WTC11 (cell line): ENCODE data around the gene GPR162. TPM values are rescaled to one million over a fixed set of nuclear protein-coding genes. Genes with fewer than 3 reads are reported as not detected.
A peak's percentile ranks its signal among the peaks of the same experiment; 100 is the strongest.

Experiments used
- ATAC-seq: fragments of 200-7000 bp; cut with Tn5 transposase; 2 replicates; pipeline ENCODE4 v1.10.0; 2021; ENCODE audit warnings: mild to moderate bottlenecking, moderate library complexity
- CTCF ChIA-PET: fragments of 300-600 bp; sonication (Branson Sonifier 250); formaldehyde crosslinking; loops from one replicate; lab custom pipeline; 2021; ENCODE audit warnings: antibody characterized with exemption; lab: Charles Lee
- POLR2A ChIA-PET: fragments of 350-600 bp; sonication (Branson Sonifier 250); formaldehyde crosslinking; loops from one replicate; lab custom pipeline; 2021; ENCODE audit warnings: antibody characterized with exemption; lab: Charles Lee
- DNase-seq: peaks from one replicate; pipeline ENCODE4 v3.0.0; 2021; ENCODE audit warnings: low spot score
- H3K27ac Mint-ChIP-seq: 2 replicates; pipeline ENCODE4 v1.8.0; 2021; ENCODE audit warnings: mixed read lengths
- H3K27me3 Mint-ChIP-seq: 2 replicates; pipeline ENCODE4 v1.8.0; 2021; ENCODE audit warnings: low read depth, mild to moderate bottlenecking, moderate library complexity, mixed read lengths
- H3K36me3 Mint-ChIP-seq: 2 replicates; pipeline ENCODE4 v1.8.0; 2021; ENCODE audit warnings: mixed read lengths
- H3K4me1 Mint-ChIP-seq: 2 replicates; pipeline ENCODE4 v1.8.0; 2022; ENCODE audit warnings: mixed read lengths
- H3K4me3 Mint-ChIP-seq: 2 replicates; pipeline ENCODE4 v1.8.0; 2021; ENCODE audit warnings: mild to moderate bottlenecking, moderate library complexity, mixed read lengths
- H3K9me3 Mint-ChIP-seq: 2 replicates; pipeline ENCODE4 v1.8.0; 2021; ENCODE audit warnings: mixed read lengths
- ATF1 ChIP-seq: sonication (generic); formaldehyde crosslinking; IDR thresholded peaks from 2 replicates; pipeline ENCODE4 v1.8.1; 2023; ENCODE audit warnings: mild to moderate bottlenecking, moderate library complexity, missing genetic modification reagents
- FOXK1 ChIP-seq: sonication (generic); formaldehyde crosslinking; IDR thresholded peaks from 2 replicates; pipeline ENCODE4 v1.8.0; 2022; ENCODE audit warnings: mild to moderate bottlenecking, moderate library complexity, missing genetic modification reagents
- KAT7 ChIP-seq: sonication (generic); formaldehyde crosslinking; IDR thresholded peaks from 2 replicates; pipeline ENCODE4 v1.8.1; 2023; ENCODE audit warnings: missing genetic modification reagents, mild to moderate bottlenecking, borderline replicate concordance
- NFATC4 ChIP-seq: fragments of 250-450 bp; sonication (Bioruptor Pico); IDR thresholded peaks from 2 replicates; pipeline ENCODE4 v1.9.0; 2021; ENCODE audit warnings: mild to moderate bottlenecking
- NFYB ChIP-seq: sonication (generic); formaldehyde crosslinking; conservative IDR thresholded peaks from 2 replicates; pipeline ENCODE4 v1.8.0; 2022; ENCODE audit warnings: low read depth, missing genetic modification reagents
- SMAD4 ChIP-seq: sonication (generic); formaldehyde crosslinking; IDR thresholded peaks from 2 replicates; pipeline ENCODE4 v1.8.0; 2022; ENCODE audit warnings: mild to moderate bottlenecking, missing genetic modification reagents
- TEAD1 ChIP-seq: sonication (generic); formaldehyde crosslinking; IDR thresholded peaks from 2 replicates; pipeline ENCODE4 v1.8.0; 2022; ENCODE audit warnings: mild to moderate bottlenecking, missing genetic modification reagents
- total RNA-seq: library from RNA; stranded (reverse); gene quantifications from 3 replicates; pipeline ENCODE4 v1.2.3, GENCODE V29; 2021
- TF ChIP-seq, protein P1 (sequence below): fragments of 250-450 bp; sonication (Bioruptor Pico); IDR thresholded peaks from 2 replicates; pipeline ENCODE4 v1.9.0; 2021; ENCODE audit warnings: moderate library complexity, mild to moderate bottlenecking, inconsistent platforms, borderline replicate concordance
- TF ChIP-seq, protein P2 (sequence below): sonication (generic); formaldehyde crosslinking; IDR thresholded peaks from 2 replicates; pipeline ENCODE4 v1.8.1; 2023; ENCODE audit warnings: mild to moderate bottlenecking, missing genetic modification reagents
- TF ChIP-seq, protein P3 (sequence below): sonication (generic); formaldehyde crosslinking; IDR thresholded peaks from 2 replicates; pipeline ENCODE4 v1.8.0; 2023; ENCODE audit warnings: mild to moderate bottlenecking, missing genetic modification reagents
- TF ChIP-seq, protein P4 (sequence below): sonication (generic); formaldehyde crosslinking; IDR thresholded peaks from 2 replicates; pipeline ENCODE4 v1.8.0; 2022; ENCODE audit warnings: missing genetic modification reagents
- TF ChIP-seq, protein P5 (sequence below): sonication (generic); formaldehyde crosslinking; IDR thresholded peaks from 2 replicates; pipeline ENCODE4 v1.8.1; 2022; ENCODE audit warnings: missing genetic modification reagents, borderline replicate concordance

The GPR162 gene
- total RNA-seq, 1 experiment from 2014 or later = 7.3 TPM

- H3K36me3 Mint-ChIP-seq = peaks cover 11% of the 10 kb centered on the region
- H3K9me3 Mint-ChIP-seq = no peaks in the 10 kb centered on the region
- ChIA-PET CTCF (interaction anchor here (0.9 to 8.9 kb wide), 5 partner anchors 43 to 74 kb away, joined by 3 to 112 read pairs (median 5); partner anchors contain the start of genes LAG3, MLF2 and PTMS), POLR2A (interaction anchor here (1.5 kb wide), 1 partner anchor 48 kb away, joined by 3 read pairs; no protein-coding TSS in a partner anchor)
- H3K27me3 Mint-ChIP-seq = peaks cover 42% of the 10 kb centered on the region
- H3K4me1 Mint-ChIP-seq = peaks cover 57% of the 10 kb centered on the region
- ATAC-seq (no peak), DNase-seq (no peak)
- no peak overlapping the region for H3K4me3 Mint-ChIP-seq
- H3K27ac Mint-ChIP-seq = no peak overlapping the region
- TF ChIP-seq KAT7 (CRISPR knock-in tag) = no peak
These were observed 4.6 kb downstream of the GPR162 start for GRCh38 chr12:6826125-6826733.

GRCh38 chr12:6826734-6827436, 5.3 kb downstream of the GPR162 start:
- peak overlapping the region; percentile 65 for H3K4me3 Mint-ChIP-seq
- H3K36me3 Mint-ChIP-seq = peaks cover 17% of the 10 kb centered on the region
- TF ChIP-seq, protein P1, sequence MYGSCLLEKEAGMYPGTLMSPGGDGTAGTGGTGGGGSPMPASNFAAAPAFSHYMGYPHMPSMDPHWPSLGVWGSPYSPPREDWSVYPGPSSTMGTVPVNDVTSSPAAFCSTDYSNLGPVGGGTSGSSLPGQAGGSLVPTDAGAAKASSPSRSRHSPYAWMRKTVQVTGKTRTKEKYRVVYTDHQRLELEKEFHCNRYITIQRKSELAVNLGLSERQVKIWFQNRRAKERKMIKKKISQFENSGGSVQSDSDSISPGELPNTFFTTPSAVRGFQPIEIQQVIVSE (CRISPR knock-in tag) = no peak
- no peak for TF ChIP-seq FOXK1 (CRISPR knock-in tag)
- TF ChIP-seq NFYB = no peak
- TF ChIP-seq SMAD4 (CRISPR knock-in tag) = no peak
- TF ChIP-seq, protein P2, sequence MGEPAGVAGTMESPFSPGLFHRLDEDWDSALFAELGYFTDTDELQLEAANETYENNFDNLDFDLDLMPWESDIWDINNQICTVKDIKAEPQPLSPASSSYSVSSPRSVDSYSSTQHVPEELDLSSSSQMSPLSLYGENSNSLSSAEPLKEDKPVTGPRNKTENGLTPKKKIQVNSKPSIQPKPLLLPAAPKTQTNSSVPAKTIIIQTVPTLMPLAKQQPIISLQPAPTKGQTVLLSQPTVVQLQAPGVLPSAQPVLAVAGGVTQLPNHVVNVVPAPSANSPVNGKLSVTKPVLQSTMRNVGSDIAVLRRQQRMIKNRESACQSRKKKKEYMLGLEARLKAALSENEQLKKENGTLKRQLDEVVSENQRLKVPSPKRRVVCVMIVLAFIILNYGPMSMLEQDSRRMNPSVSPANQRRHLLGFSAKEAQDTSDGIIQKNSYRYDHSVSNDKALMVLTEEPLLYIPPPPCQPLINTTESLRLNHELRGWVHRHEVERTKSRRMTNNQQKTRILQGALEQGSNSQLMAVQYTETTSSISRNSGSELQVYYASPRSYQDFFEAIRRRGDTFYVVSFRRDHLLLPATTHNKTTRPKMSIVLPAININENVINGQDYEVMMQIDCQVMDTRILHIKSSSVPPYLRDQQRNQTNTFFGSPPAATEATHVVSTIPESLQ = no peak
- TF ChIP-seq, protein P3, sequence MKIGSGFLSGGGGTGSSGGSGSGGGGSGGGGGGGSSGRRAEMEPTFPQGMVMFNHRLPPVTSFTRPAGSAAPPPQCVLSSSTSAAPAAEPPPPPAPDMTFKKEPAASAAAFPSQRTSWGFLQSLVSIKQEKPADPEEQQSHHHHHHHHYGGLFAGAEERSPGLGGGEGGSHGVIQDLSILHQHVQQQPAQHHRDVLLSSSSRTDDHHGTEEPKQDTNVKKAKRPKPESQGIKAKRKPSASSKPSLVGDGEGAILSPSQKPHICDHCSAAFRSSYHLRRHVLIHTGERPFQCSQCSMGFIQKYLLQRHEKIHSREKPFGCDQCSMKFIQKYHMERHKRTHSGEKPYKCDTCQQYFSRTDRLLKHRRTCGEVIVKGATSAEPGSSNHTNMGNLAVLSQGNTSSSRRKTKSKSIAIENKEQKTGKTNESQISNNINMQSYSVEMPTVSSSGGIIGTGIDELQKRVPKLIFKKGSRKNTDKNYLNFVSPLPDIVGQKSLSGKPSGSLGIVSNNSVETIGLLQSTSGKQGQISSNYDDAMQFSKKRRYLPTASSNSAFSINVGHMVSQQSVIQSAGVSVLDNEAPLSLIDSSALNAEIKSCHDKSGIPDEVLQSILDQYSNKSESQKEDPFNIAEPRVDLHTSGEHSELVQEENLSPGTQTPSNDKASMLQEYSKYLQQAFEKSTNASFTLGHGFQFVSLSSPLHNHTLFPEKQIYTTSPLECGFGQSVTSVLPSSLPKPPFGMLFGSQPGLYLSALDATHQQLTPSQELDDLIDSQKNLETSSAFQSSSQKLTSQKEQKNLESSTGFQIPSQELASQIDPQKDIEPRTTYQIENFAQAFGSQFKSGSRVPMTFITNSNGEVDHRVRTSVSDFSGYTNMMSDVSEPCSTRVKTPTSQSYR (CRISPR knock-in tag) = no peak
- TF ChIP-seq, protein P4, sequence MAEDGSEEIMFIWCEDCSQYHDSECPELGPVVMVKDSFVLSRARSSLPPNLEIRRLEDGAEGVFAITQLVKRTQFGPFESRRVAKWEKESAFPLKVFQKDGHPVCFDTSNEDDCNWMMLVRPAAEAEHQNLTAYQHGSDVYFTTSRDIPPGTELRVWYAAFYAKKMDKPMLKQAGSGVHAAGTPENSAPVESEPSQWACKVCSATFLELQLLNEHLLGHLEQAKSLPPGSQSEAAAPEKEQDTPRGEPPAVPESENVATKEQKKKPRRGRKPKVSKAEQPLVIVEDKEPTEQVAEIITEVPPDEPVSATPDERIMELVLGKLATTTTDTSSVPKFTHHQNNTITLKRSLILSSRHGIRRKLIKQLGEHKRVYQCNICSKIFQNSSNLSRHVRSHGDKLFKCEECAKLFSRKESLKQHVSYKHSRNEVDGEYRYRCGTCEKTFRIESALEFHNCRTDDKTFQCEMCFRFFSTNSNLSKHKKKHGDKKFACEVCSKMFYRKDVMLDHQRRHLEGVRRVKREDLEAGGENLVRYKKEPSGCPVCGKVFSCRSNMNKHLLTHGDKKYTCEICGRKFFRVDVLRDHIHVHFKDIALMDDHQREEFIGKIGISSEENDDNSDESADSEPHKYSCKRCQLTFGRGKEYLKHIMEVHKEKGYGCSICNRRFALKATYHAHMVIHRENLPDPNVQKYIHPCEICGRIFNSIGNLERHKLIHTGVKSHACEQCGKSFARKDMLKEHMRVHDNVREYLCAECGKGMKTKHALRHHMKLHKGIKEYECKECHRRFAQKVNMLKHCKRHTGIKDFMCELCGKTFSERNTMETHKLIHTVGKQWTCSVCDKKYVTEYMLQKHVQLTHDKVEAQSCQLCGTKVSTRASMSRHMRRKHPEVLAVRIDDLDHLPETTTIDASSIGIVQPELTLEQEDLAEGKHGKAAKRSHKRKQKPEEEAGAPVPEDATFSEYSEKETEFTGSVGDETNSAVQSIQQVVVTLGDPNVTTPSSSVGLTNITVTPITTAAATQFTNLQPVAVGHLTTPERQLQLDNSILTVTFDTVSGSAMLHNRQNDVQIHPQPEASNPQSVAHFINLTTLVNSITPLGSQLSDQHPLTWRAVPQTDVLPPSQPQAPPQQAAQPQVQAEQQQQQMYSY = no peak
- TF ChIP-seq, protein P5, sequence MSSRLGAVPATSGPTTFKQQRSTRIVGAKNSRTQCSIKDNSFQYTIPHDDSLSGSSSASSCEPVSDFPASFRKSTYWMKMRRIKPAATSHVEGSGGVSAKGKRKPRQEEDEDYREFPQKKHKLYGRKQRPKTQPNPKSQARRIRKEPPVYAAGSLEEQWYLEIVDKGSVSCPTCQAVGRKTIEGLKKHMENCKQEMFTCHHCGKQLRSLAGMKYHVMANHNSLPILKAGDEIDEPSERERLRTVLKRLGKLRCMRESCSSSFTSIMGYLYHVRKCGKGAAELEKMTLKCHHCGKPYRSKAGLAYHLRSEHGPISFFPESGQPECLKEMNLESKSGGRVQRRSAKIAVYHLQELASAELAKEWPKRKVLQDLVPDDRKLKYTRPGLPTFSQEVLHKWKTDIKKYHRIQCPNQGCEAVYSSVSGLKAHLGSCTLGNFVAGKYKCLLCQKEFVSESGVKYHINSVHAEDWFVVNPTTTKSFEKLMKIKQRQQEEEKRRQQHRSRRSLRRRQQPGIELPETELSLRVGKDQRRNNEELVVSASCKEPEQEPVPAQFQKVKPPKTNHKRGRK = no peak
- no peak for TF ChIP-seq NFATC4 (CRISPR knock-in tag)
- no peak for TF ChIP-seq ATF1 (CRISPR knock-in tag)
- TF ChIP-seq TEAD1 = no peak
- ChIA-PET POLR2A (interaction anchor here (1.0 to 1.5 kb wide), 2 partner anchors 46 to 74 kb away, joined by 4 read pairs; partner anchors contain the start of genes MLF2 and SPSB2), CTCF (interaction anchor here (0.8 to 8.9 kb wide), 12 partner anchors 14 to 207 kb away, joined by 3 to 112 read pairs (median 4); partner anchors contain the start of genes GNB3, LAG3, MLF2 and PTMS)
- H3K27ac Mint-ChIP-seq = peak overlapping the region; percentile 35
- H3K9me3 Mint-ChIP-seq = no peaks in the 10 kb centered on the region
- DNase-seq (no peak), ATAC-seq (no peak)
- H3K27me3 Mint-ChIP-seq = peaks cover 41% of the 10 kb centered on the region
- peaks cover 56% of the 10 kb centered on the region for H3K4me1 Mint-ChIP-seq
